ENCODE data around the gene MCM9.
A peak's percentile ranks its signal among the peaks of the same experiment; 100 is the strongest.

The MCM9 gene

GRCh38 chr6:118860363-118860762 is 74.6 kb downstream of the MCM9 start:
- DNase-seq, result no peak

DNA sequence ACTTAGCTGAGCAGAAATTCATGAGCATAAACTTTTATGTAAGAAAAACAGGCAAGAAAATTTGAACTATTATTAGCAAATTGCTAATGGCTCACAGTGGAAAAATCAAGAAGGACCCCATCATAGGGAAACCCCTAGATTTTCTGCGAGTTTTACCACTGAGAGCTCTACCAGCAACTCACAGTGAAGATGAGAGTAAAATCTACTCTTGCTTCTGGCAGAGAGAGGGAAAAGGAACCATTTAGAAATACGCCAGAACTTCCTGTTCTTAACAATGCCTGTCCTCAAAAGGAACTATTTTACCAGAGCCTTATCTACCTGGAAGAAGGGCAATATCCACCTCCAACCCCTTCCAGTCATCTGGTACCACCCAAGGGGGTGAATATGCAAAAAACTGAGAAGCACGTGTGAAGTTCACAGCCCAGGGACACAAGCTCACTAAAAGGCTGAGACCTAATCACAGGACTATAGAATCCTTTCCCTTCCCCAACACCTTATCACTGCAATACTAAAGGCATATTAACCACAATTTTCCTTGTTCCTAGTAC is 75.4 kb downstream of the MCM9 start:
- no peak for DNase-seq

GRCh38 chr6:118856301-118856700 is 78.7 kb downstream of the MCM9 start:
- no peak for DNase-seq

DNA sequence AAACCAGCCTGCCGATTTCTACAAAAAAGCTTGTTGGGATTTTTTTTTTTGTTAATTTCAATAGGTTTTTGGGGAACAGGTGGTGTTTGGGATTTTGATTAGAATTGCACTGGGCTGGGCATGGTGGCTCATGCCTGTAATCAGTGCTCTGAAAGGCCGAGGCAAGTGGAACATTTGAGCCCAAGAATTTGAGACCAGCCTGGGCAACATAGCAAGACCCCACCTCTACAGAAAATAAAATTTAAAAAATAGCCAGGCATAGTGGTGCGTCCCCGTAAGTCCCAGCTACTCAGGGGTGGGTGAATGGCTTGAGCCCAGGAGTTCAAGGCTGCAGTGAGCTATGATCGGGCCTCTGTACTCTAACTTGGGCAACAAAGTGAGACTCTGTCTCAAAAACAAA is 81.6 kb downstream of the MCM9 start:
- DNase-seq, result no peak

DNA sequence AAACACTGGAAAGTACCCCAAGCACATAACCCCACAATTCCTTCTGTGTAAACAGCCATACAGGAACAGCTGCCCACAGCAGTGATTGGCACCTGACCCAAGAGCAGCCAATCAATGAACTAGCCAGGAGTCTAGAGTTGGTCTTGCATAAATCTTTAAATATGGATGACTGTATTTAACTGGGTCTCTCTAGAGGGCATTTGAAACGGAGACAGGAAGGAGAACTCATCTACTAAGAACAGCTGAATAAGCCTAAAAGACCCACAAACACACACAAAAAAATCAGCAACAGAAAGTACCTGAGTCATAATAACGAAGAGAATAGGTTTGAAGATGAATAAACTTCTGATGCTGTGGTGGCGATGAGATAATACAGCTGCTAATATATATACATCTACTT is 90.0 kb downstream of the MCM9 start:
- no peak for DNase-seq

DNA sequence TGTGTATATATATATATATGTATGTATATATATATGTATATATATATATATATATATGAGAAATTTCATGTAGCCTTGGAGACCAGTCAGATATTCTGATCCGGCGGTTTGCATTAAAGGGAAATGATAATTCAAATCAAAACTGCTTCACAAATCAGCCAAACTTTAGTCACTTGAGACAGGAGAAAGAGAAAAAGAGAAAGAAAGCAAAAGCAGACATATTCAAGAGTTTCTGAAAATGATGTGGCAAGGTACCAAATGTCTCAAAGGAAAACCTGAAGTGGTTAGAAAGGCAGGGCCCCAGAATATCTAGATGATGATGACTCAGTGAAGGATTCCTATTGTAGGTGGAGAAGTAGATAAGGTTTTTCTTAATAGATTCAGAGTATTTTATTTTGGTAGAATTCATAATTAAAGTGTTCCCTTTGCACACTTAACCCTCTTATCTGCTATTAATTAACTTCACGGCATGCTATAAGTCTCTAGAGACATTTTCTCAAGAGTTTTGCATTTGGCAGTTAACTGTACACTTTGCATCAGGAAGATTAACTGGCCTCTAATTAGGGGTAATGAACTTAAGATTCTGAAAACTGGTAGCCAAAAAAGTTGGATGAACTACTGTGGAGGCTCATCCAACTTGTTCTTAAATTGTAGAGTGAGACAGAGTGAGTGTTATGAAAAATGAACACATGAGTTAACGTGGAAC is 91.1 kb downstream of the MCM9 start:
- DNase-seq, result no peak

- DNase-seq, result no peak
Measured at GRCh38 chr6:118830691-118831090, 104.3 kb downstream of the MCM9 start.

- DNase-seq, result no peak
Measured at GRCh38 chr6:118829817-118830478, 105.0 kb downstream of the MCM9 start.

DNA sequence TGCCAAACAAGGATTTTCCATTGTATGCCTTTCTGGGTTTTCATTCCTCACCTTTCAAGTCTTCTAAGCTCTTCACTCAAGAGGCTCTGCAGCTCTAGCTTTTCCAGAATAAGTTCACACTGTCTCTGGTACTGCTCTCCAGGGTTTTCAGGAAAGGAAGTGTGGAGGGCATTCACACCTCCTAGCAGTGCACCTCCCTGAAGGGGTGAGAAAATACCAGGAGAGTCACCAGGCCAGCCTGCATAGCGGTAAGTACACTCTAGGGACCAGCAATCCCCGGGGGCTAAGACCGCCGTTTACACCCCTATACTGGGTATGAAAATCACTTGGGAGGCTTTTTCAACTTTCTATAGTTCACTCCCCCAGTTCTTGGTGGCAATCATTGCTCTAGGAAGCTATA is 108.9 kb downstream of the MCM9 start:
- no peak for DNase-seq

DNA sequence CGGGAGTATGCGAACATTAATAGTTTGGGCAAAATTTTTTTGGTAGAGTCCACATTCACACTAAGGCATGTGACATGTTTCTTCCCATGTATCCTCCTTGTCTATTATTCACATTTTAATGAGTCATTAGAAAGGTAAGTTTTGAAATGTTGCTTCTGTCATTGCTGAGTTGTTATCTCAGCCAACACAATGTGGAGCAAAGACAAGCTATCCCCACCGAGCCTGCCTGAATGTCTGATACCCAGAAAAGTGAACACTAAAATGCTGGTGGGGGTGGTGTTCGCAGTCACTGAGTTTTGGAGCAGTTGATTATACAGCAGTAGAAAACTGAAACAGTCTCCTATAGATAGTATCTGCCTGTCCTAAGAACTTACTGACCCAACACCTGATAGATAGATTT is 109.3 kb downstream of the MCM9 start:
- DNase-seq, result no peak

DNA sequence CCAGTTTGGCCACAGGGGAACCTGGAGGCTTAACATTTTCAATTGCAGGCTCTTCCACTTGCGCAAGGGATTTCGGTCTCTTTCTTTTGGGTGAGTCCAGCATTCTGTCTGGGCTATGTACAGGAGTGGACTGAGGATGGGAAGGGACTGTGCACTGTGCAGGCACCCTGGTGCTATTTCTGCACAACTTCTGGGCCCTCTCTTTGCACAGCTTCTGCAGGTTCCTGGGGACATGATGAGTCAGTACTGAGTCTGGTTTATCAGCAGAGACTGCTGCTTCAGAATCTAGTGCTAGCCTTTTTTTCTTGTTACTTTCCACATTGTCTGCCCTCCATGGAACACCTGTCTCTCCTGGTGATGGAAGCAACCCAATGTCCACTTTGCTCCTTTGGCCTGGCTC is 119.5 kb downstream of the MCM9 start:
- no peak for DNase-seq

DNA sequence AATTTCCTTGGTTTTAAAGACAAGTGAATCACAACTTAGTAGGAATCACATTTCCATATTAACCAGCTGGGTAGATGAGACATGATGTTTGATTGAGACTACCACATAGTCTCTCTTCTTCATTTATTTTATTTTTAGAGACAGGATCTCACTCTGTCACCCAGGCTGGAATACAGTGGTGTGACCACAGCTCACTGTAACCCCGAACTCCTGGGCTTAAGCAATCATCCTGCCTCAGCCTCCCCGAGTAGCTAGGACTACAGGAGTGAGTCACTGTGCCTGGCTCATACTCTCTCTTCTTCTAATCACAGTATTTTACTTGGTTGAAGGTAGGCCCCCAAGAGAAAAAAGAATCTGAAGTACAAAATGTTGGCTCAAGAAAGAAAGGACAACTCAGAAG is 121.2 kb downstream of the MCM9 start:
- peak in 1 of 2 experiments; percentile 13 for DNase-seq

- DNase-seq, result no peak
Measured at GRCh38 chr6:118812970-118813369, 122.0 kb downstream of the MCM9 start.

DNA sequence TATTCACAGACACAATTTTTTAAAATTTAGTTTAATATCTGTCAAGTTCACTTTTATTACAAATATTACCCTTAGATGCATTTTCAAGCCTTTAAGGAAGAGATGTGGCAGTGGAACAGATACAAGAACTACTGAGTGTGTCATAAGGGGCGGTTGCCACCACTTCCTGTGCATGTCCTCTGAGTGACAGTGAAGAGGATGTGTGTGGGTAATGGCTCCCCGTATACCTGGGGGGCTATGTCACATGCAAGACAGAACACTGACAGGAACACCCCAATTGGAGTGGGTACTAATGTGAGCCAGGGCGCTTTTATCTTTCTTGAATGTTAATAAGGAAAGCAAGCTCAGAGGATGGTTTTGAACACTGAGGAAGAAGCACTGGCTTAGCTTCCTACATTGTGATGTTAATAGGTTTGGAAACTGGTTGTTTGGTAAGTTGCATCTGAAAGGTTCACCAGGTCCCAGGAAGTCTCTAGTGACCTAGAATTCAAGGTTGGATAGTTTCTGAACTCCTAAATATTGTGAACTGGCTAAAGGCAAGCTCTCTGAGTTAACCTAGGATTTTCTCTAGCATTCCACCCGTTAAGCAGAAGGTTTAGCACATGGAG is 124.4 kb downstream of the MCM9 start:
- DNase-seq, result peak; percentile 50 to 56

GRCh38 chr6:118808793-118809638 is 125.9 kb downstream of the MCM9 start:
- no peak for DNase-seq

DNA sequence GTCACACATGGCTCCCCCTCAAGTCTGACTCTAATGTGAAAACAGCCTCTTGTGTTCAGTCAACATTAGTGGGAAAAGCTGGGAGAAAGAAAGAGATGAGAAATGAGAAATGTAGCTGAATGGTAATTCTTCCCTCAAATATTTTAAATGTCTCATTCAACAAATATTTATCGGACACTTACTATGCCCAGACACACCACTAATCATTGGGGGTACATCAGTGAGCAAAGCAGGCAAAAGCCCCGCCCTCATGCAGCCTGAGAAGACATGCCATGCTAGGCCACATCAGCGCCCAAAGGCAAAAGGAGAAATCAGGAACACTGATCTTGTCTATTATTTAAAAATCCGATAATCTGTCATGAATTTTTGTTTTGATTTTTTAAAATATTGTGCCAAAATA is 130.9 kb downstream of the MCM9 start:
- no peak for DNase-seq

DNA sequence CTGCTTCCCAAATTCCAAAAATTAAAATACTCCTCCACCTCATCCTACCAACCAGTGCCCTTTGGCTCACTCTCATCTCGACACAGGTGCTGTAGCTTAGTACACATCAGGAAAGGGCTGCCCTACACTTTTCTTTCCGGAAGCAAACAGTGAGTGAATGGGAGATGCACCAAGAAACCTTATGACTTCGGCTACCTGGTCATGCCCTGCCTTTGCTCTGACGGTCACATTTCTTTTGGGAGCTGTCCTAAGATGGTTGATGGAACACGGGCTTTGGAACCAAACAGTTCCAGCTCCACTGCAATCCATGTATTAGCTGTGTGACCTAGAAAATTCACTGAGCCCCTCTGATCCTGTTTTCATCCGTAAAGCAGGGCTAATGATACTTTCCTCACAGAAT is 133.7 kb downstream of the MCM9 start:
- no peak for DNase-seq

DNA sequence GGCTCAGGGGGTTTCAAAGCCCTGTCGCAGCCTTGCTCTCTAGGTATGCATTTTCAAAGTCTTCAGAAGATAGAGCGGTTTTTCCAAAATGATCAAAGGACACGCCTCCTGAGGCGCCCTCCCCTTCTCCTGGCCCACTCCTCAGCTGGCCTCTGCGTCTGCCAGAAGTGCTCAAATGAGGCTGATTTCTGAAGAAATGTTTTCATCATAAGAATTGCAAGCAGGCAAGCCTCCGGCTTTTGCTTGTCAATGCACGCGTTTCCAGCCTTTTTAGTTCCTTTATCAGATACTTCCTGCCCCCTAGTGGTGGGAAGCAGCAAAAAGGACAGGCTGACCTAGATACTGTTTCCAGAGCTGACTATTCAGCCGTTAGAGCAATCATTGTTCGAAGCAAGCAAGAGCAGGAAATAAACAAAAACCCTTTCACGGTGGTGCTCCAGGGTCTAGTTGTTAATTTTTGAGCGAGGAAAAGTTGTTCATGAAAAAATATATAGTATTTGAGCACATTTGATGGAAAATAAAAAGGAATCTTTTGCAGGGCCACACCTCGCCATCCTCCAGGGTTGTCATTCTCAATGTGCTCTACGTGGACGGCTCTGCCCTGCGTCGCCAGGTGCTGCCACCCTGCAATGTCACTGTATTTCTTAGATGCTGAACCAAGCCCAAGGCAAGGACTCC is 134.4 kb downstream of the MCM9 start:
- peak; percentile 81 to 82 for DNase-seq

- DNase-seq, result no peak
Measured at GRCh38 chr6:118799826-118800225, 135.1 kb downstream of the MCM9 start.

GRCh38 chr6:118796548-118796947 is 138.4 kb downstream of the MCM9 start:
- DNase-seq, result peak; percentile 65 to 66

GRCh38 chr6:118791499-118791898 is 143.5 kb downstream of the MCM9 start:
- DNase-seq, result no peak

DNA sequence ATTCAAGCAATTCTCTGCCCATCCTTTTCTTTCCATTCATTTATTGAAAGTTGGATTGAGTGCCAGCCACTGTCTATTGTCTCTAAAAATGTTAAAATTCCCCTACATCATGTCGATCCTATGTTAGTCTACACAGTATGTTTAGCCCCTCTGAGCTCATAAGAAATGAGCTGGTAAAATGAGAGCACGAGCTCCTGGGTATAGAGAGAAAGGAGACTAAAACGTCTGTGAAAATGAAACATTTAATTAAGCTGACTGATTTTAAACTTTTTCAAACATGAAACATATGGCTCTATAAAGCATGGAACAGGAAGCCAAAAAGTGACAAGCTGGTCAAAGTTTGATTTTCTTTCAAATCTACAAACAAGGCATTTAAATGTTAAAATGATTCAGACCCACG is 145.0 kb downstream of the MCM9 start:
- DNase-seq, result no peak

DNA sequence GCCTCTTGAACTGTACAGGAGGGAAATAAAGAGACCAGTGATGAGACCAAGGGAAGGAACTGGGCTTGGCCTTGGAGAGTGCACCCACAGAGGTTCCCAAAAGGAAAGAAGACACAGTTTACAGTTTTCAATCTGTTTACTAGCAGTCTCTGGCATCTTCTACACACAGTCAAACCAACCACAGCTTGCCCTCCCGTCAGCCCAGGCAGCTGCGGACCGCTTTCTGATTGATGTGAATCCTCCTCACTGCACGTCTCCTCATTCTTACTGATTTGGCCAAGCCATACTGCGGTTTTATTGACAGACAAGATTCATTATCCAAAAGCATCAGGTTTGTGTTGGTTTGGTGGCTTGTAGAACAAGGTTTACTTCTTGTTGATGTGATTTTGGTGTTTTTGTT is 145.5 kb downstream of the MCM9 start:
- DNase-seq, result no peak

Data from activated CD4-positive, alpha-beta T cell treated with anti-CD3 and anti-CD28 coated beads, Interleukin-2, amount 50 U/mL, for 4 hours (primary cell).